ENCODE data around the gene NIN. TPM values are rescaled to one million over a fixed set of nuclear protein-coding genes. Genes with fewer than 3 reads are reported as not detected.

NIN gene, protein sequence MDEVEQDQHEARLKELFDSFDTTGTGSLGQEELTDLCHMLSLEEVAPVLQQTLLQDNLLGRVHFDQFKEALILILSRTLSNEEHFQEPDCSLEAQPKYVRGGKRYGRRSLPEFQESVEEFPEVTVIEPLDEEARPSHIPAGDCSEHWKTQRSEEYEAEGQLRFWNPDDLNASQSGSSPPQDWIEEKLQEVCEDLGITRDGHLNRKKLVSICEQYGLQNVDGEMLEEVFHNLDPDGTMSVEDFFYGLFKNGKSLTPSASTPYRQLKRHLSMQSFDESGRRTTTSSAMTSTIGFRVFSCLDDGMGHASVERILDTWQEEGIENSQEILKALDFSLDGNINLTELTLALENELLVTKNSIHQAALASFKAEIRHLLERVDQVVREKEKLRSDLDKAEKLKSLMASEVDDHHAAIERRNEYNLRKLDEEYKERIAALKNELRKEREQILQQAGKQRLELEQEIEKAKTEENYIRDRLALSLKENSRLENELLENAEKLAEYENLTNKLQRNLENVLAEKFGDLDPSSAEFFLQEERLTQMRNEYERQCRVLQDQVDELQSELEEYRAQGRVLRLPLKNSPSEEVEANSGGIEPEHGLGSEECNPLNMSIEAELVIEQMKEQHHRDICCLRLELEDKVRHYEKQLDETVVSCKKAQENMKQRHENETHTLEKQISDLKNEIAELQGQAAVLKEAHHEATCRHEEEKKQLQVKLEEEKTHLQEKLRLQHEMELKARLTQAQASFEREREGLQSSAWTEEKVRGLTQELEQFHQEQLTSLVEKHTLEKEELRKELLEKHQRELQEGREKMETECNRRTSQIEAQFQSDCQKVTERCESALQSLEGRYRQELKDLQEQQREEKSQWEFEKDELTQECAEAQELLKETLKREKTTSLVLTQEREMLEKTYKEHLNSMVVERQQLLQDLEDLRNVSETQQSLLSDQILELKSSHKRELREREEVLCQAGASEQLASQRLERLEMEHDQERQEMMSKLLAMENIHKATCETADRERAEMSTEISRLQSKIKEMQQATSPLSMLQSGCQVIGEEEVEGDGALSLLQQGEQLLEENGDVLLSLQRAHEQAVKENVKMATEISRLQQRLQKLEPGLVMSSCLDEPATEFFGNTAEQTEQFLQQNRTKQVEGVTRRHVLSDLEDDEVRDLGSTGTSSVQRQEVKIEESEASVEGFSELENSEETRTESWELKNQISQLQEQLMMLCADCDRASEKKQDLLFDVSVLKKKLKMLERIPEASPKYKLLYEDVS (N-terminal part only)
- total RNA-seq, result 100 to 1,000 TPM; 104 TPM

DNA sequence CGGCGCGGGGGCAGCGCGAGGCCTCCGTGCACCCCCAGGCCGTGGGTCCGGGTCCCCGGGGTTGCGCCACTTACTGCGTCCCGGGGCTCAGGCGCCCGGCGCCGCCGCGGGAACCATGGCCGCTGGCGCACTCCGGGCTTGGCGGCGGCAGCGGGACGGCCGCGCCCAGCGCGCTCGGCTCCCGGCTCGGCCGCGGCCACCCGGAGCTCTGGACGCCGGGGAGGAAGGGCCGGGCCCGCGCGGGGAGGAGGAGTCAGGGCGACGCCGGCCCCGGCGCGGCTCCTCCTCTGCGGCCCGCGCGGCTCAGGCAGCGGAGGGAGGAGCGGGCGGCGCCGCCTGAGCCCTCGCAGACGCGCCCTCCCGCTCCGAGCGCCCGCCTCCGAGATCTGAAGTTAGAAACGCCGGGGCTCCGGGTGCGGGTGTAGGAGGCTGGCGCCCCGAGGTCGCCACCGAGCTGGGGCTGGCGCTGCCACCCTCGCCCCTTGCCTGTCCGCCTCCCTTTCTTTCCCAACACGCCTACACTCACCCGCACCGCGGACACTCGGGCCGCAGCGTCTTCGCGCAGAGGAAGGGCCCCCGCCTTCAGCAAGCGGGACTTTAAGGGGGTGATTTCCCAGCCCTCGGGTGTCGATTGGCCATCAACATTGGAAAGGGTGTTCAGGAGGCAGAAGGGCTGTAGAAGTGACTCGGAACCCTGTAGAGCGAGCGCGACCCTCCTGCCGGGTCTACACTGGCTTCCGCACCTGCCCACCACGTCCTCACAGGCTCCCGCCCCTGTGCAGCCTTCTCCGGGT lies at the start of gene NIN:
NIN (minus strand) TSS at position 231 of the 794 bp plus-strand sequence. CDS start 9,106 bp downstream, outside the sequence.
- H3K27ac Mint-ChIP-seq, result peak within 1 kb of the TSS; percentile 94
- H3K27me3 Mint-ChIP-seq (ENCODE audit: low read depth), result no peaks in the 10 kb centered on the region
- ATAC-seq, result peak; percentile 90
- ChIA-PET CTCF (interaction anchor here (1.0 to 16.3 kb wide), 4 partner anchors 8 to 54 kb away, joined by 3 to 204 read pairs (median 14); no protein-coding TSS in a partner anchor), POLR2A (interaction anchor here (0.7 to 3.7 kb wide), 10 partner anchors 9 to 519 kb away, joined by 3 to 40 read pairs (median 6); partner anchors contain the start of genes DMAC2L and L2HGDH)
- no peaks in the 10 kb centered on the region for H3K9me3 Mint-ChIP-seq (ENCODE audit: insufficient read depth)
- DNase-seq, result peak; percentile 78
- peaks cover 67% of the 10 kb centered on the region for H3K4me1 Mint-ChIP-seq (ENCODE audit: low read depth)
- peak within 1 kb of the TSS; percentile 92 for H3K4me3 Mint-ChIP-seq
- H3K36me3 Mint-ChIP-seq (ENCODE audit: low read depth), result peaks cover 30% of the 10 kb centered on the region

DNA sequence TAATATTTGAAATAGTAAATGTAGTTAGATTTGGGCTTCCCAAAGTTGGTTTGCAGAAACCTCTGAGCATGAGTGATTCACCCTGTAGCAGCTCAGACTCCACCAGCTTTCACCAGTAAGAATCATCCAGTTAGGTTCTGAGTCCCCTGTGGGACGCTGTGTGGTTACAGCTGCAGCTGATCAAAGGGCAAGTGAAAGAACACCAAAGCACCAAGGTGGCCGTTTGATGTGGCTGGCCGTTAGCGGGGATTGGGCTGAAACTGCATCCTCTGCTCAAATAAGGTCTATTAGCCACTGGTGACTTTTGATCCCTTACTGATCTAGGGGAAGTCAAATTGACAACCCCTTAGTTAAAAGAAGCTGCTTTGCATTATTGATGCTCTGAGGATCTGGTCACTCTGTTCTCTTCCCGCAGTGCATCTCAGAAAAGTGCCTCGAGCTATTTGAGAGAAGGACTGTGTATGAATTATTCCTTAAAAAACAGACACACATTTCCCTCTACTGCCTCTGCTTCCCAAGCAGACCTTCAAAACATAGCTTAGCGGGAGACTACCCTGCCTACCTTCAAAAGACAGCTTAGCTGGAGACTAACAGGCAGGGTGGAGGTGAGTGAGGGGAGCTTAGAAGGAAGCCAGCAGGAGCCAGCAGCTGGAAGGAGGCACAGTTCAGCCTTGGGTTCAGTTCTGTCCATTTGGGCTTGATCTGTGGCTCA lies 44.6 kb upstream of the NIN start:
- no peaks in the 10 kb centered on the region for H3K9me3 Mint-ChIP-seq (ENCODE audit: insufficient read depth)
- CTCF ChIA-PET, result interaction anchor here (0.7 to 1.9 kb wide), 9 partner anchors 9 to 333 kb away, joined by 3 to 14 read pairs (median 4); partner anchors contain the start of gene TRIM9
- H3K4me3 Mint-ChIP-seq, result peak overlapping the region; percentile 27
- POLR2A ChIA-PET, result no interaction called here
- peaks cover 34% of the 10 kb centered on the region for H3K4me1 Mint-ChIP-seq (ENCODE audit: low read depth)
- ATAC-seq, result peak; percentile 97
- no peak overlapping the region for H3K27ac Mint-ChIP-seq
- H3K27me3 Mint-ChIP-seq (ENCODE audit: low read depth), result peaks cover 76% of the 10 kb centered on the region
- H3K36me3 Mint-ChIP-seq (ENCODE audit: low read depth), result no peaks in the 10 kb centered on the region
- peak; percentile 87 for DNase-seq

DNA sequence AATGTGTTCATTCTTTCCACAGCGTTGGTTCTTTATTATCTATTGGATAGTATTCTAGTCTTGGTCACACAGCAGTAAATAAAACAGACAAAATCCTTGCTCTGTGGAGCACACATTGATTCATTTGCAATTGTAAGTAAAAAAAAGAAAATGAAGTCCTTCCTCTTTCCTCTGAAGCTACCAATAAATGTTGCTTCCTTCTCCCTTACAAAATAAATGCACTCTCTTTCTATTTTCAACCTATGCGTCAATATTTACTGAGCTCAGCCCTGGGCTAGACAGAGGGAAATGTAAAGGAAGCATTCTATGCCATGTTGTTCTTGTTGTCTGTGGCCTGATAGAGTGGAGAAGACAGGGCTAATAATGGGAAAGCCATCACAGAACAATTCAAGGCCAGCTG lies 43.8 kb upstream of the NIN start:
- no peaks in the 10 kb centered on the region for H3K9me3 Mint-ChIP-seq (ENCODE audit: insufficient read depth)
- ChIA-PET POLR2A (no interaction called here), CTCF (interaction anchor here (1.1 to 1.9 kb wide), 7 partner anchors 9 to 333 kb away, joined by 3 to 14 read pairs (median 5); partner anchors contain the start of gene TRIM9)
- no peaks in the 10 kb centered on the region for H3K36me3 Mint-ChIP-seq (ENCODE audit: low read depth)
- peak overlapping the region; percentile 34 for H3K27ac Mint-ChIP-seq
- peaks cover 77% of the 10 kb centered on the region for H3K27me3 Mint-ChIP-seq (ENCODE audit: low read depth)
- peaks cover 34% of the 10 kb centered on the region for H3K4me1 Mint-ChIP-seq (ENCODE audit: low read depth)
- peak overlapping the region; percentile 27 for H3K4me3 Mint-ChIP-seq
- peak; percentile 12 for ATAC-seq
- DNase-seq, result no peak

DNA sequence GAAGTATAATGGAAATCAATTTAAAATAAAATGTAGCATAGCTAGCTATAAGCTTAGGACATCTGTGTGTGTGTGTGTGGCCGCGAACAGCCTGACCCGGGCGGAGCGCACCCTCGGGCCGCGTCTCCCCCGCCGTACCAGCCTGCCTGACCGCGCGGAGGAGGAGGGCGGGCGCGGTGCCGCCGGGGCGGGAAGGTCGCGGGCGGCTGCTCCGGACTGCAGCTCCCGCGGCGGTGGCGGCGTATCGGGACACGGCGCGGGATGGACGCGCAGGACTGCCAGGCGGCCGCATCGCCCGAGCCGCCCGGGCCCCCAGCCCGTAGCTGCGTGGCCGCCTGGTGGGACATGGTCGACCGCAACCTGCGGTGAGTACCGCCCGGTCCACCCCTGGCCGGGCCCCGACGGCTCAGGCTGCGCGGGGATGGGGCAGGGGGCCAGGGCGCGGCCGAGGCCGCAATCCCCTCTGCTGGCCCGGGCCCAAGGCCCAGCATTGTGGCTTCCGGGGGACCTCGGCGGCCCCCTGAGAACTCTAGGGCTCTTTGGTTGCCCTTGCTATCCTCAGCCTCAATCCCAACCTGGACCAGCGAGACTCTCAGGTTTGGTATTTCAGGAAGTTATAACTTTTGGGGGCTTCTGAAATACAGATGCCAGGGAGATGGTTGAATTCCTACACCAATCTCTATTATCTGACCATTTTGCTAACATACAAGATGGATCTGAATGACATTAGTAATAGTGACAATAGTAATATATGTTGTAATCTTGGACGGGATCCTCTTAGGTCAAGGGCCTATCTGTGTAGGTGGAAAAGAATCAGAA lies 41.2 kb upstream of the NIN start, which contains the start of gene ABHD12B:
ABHD12B (plus strand) TSS at position 140 of the 819 bp plus-strand sequence; CDS start at position 262, 122 bp downstream.
- CTCF ChIA-PET, result interaction anchor here (1.1 kb wide), 1 partner anchor 12 kb away, joined by 4 read pairs; no protein-coding TSS in a partner anchor
- H3K4me1 Mint-ChIP-seq (ENCODE audit: low read depth), result peaks cover 34% of the 10 kb centered on the region
- no peaks in the 10 kb centered on the region for H3K9me3 Mint-ChIP-seq (ENCODE audit: insufficient read depth)
- no peak within 1 kb of the TSS for H3K27ac Mint-ChIP-seq
- POLR2A ChIA-PET, result no interaction called here
- peaks cover 71% of the 10 kb centered on the region for H3K27me3 Mint-ChIP-seq (ENCODE audit: low read depth)
- DNase-seq, result no peak
- no peak within 1 kb of the TSS for H3K4me3 Mint-ChIP-seq
- H3K36me3 Mint-ChIP-seq (ENCODE audit: low read depth), result no peaks in the 10 kb centered on the region
- no peak for ATAC-seq

DNA sequence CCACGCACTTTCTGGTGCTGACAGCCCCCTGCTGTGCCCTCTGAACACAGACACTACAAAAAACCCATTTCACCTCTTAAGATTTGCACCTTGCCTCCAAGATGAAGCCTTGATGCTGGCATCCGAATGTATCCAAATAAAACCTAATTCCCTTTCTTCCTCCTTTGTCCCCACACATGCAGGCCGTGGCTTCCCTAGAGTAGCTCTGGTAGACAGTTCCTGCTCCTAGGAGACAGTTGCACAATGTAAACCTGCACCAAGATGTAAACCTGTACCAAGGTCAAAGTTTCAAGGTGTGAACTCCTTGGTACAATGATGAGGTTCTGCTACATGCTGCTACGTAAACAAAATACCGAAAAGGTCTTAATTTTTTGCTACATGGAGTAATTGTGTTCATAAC lies 40.3 kb upstream of the NIN start:
- DNase-seq (no peak), ATAC-seq (no peak)
- H3K27me3 Mint-ChIP-seq (ENCODE audit: low read depth), result peaks cover 69% of the 10 kb centered on the region
- no peak overlapping the region for H3K27ac Mint-ChIP-seq
- ChIA-PET CTCF (interaction anchor here (1.1 kb wide), 1 partner anchor 11 kb away, joined by 4 read pairs; no protein-coding TSS in a partner anchor), POLR2A (no interaction called here)
- H3K4me1 Mint-ChIP-seq (ENCODE audit: low read depth), result peaks cover 29% of the 10 kb centered on the region
- H3K9me3 Mint-ChIP-seq (ENCODE audit: insufficient read depth), result no peaks in the 10 kb centered on the region
- no peak overlapping the region for H3K4me3 Mint-ChIP-seq
- H3K36me3 Mint-ChIP-seq (ENCODE audit: low read depth), result no peaks in the 10 kb centered on the region

DNA sequence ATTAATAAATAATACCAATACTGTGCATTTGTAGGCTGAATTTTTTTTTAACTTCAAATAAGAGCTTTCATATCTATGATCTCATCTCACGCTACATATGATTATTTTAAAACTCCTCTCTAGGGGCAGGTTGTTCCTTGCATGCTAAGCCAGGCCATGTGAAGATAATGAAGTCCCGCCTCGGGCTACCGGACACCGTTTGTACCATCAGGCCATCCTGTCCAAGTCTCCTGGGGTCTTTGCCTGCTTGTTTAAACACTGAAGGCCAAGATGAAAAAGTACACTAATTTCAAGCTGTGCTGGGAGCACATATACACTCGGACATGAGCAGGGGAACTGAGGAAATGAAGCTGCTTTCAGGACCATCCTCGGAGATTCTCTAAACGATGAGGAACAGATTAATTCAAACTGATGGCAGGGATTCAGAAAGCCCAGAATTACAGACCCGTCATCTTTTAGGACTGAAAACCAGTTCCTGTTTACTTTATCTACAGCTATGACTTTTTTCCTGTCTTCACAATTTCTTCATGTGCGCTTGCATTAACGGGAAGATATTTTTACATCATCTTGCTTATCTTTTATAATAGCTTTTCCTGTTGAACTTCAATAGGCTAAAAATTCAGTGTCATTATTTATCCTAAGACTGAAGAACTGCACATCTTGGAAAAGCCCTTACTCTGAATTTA lies 34.6 kb upstream of the NIN start:
- H3K36me3 Mint-ChIP-seq (ENCODE audit: low read depth), result no peaks in the 10 kb centered on the region
- ChIA-PET CTCF (interaction anchor here (0.6 to 11.9 kb wide), 4 partner anchors 10 to 89 kb away, joined by 3 to 204 read pairs (median 4); partner anchors contain the start of gene NIN), POLR2A (no interaction called here)
- H3K27me3 Mint-ChIP-seq (ENCODE audit: low read depth), result peaks cover 42% of the 10 kb centered on the region
- no peaks in the 10 kb centered on the region for H3K9me3 Mint-ChIP-seq (ENCODE audit: insufficient read depth)
- ATAC-seq (no peak), DNase-seq (no peak)
- H3K4me1 Mint-ChIP-seq (ENCODE audit: low read depth), result peaks cover 6% of the 10 kb centered on the region
- no peak overlapping the region for H3K4me3 Mint-ChIP-seq
- no peak overlapping the region for H3K27ac Mint-ChIP-seq

DNA sequence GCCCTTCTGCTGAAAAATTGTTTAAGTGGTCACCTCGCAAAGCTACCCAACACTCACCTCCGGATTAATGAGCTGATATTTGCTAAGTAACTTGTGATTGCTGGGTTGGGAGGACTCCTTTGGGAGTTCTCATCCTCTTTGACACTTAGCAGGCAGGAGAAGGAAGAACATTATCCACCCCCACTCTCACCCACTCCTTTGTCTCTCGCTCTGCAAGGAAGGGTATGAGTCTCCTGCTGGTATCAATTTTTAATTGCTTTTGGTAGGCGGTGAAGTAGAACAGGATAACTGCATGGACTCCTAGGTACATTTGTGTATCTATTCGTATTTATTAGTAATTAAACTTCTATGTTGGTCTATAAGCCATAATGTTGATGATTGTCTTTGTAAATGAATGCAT lies 34.0 kb upstream of the NIN start:
- no peak overlapping the region for H3K4me3 Mint-ChIP-seq
- H3K27ac Mint-ChIP-seq, result no peak overlapping the region
- POLR2A ChIA-PET, result no interaction called here
- no peak for ATAC-seq
- H3K9me3 Mint-ChIP-seq (ENCODE audit: insufficient read depth), result no peaks in the 10 kb centered on the region
- no peak for DNase-seq
- CTCF ChIA-PET, result interaction anchor here (0.6 to 11.9 kb wide), 3 partner anchors 37 to 88 kb away, joined by 3 to 204 read pairs (median 3); partner anchors contain the start of gene NIN
- peaks cover 36% of the 10 kb centered on the region for H3K27me3 Mint-ChIP-seq (ENCODE audit: low read depth)
- H3K36me3 Mint-ChIP-seq (ENCODE audit: low read depth), result no peaks in the 10 kb centered on the region
- H3K4me1 Mint-ChIP-seq (ENCODE audit: low read depth), result peaks cover 10% of the 10 kb centered on the region

DNA sequence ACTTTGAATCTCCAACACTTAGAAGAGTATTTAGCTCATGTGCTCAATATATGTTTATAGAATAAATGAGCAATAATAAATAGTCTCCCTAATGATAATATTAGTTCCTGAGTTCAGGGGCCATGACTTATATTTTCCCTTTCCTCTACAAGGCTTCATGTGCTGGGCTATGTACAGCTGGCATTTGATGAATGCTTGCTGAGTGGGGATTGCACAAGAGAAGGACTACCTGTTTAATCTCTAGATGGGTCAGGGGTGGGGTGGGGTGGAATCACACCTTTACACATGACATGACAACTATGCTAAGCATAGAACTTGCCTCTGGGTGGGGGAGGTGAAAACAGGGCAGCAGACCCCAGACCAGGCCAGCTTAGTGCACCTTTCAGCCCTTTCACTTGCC lies 33.3 kb upstream of the NIN start:
- no peaks in the 10 kb centered on the region for H3K9me3 Mint-ChIP-seq (ENCODE audit: insufficient read depth)
- no peak for DNase-seq
- no peak overlapping the region for H3K27ac Mint-ChIP-seq
- no peaks in the 10 kb centered on the region for H3K36me3 Mint-ChIP-seq (ENCODE audit: low read depth)
- ChIA-PET POLR2A (no interaction called here), CTCF (interaction anchor here (6.8 to 11.9 kb wide), 2 partner anchors 36 to 77 kb away, joined by 158 to 204 read pairs; partner anchors contain the start of gene NIN)
- ATAC-seq, result no peak
- peaks cover 14% of the 10 kb centered on the region for H3K4me1 Mint-ChIP-seq (ENCODE audit: low read depth)
- peaks cover 30% of the 10 kb centered on the region for H3K27me3 Mint-ChIP-seq (ENCODE audit: low read depth)
- H3K4me3 Mint-ChIP-seq, result no peak overlapping the region

DNA sequence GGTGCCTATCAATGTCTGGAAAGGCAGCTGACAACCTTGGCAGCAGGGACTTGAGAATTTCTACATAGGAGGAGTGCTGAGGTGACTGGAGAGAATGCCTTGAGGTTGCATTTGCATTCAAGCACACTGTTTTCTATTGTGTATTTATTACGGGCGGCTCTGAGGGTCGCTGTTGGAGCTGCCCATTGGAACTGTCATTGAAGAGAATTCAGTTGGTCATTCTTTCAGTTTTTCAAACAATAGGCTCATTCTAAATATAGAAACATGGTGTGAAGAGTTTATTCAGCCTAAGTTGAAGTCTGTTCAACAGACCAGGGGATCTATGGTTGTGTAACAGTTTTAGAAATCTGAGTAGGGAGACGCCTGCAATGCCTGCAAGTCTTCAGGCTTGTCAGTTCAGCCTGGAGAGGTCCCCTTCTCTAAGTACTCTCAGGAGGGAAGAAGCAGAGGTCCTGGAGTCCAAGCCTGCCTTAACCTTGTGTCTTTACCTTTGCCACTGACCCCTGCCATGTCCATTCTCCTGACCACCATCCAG lies 31.1 kb upstream of the NIN start:
- no peak overlapping the region for H3K4me3 Mint-ChIP-seq
- ChIA-PET CTCF (interaction anchor here (1.5 to 11.9 kb wide), 7 partner anchors 10 to 519 kb away, joined by 3 to 204 read pairs (median 25); partner anchors contain the start of gene NIN), POLR2A (interaction anchor here (1.3 kb wide), 1 partner anchor 31 kb away, joined by 5 read pairs; the partner anchor contains the start of gene NIN)
- peaks cover 18% of the 10 kb centered on the region for H3K4me1 Mint-ChIP-seq (ENCODE audit: low read depth)
- ATAC-seq, result no peak
- H3K9me3 Mint-ChIP-seq (ENCODE audit: insufficient read depth), result no peaks in the 10 kb centered on the region
- no peak overlapping the region for H3K27ac Mint-ChIP-seq
- H3K27me3 Mint-ChIP-seq (ENCODE audit: low read depth), result peaks cover 22% of the 10 kb centered on the region
- H3K36me3 Mint-ChIP-seq (ENCODE audit: low read depth), result no peaks in the 10 kb centered on the region
- DNase-seq, result no peak

Measured in activated CD8-positive, alpha-beta T cell treated with anti-CD3 and anti-CD28 coated beads, Interleukin-2, amount 10 ng/mL, durations not matched to agents 7 days and 5 days (primary cell).